Psoas muscle (tissue), 8 donors: Measurements from ENCODE around the gene WWOX. TPM values are rescaled to one million over a fixed set of nuclear protein-coding genes. Genes with fewer than 3 reads are reported as not detected.

Experiments
- ATAC-seq, 4 donors: fragments of 200-7000 bp; cut with Tn5 transposase; one replicate each; pipeline ENCODE4 v1.9.1; 2020; ENCODE audit warnings: moderate library complexity in 3 of 4, mild to moderate bottlenecking in 2 of 4
- DNase-seq, 2 donors: peaks; one replicate each; pipeline ENCODE4 v3.0.0-alpha.2; 2020
- H3K27ac ChIP-seq: fragments of 200-600 bp; one replicate; pipeline ENCODE4 v1.8.0; 2022
- H3K27me3 ChIP-seq, 3 donors: fragments of 200-600 bp in 1 of 3; one replicate each; pipeline versions ENCODE4 v1.6.1 to v1.8.0; 2013 to 2022; ENCODE audit warnings: low read length in 2 of 3, mild to moderate bottlenecking in 2 of 3, moderate library complexity in 1 of 3; ENCODE audit not compliant: insufficient read depth in 3 of 3
- H3K36me3 ChIP-seq, 2 donors: fragments of 200-600 bp in 1 of 2; one replicate each; pipeline versions ENCODE4 v1.6.1 to v1.8.0; 2013 to 2022; ENCODE audit warnings: low read depth in 1 of 2, mild to moderate bottlenecking in 1 of 2, moderate library complexity in 1 of 2; ENCODE audit not compliant: insufficient read depth in 1 of 2
- H3K4me1 ChIP-seq: fragments of 200-600 bp; one replicate; pipeline ENCODE4 v1.8.0; 2022
- H3K4me3 ChIP-seq: fragments of 200-600 bp; one replicate; pipeline ENCODE4 v1.8.0; 2022; ENCODE audit warnings: mild to moderate bottlenecking
- H3K9me3 ChIP-seq: fragments of 200-600 bp; one replicate; pipeline ENCODE4 v1.8.0; 2022
- WGBS, 3 donors: extraction: QIAGEN DNeasy Blood & Tissue Kit; methylation state at CpG; one replicate each; pipeline versions ENCODE4 v1.1.6 to v1.1.7; 2013; 5-methylcytosine and 5-hydroxymethylcytosine counted together
- intact Hi-C, 2 donors: fragments of 100-400 bp; cut with DNase I; formaldehyde crosslinking; loops; one replicate each; pipeline versions ENCODE4 v1.11.0 to v1.14.2; 2022
- polyA plus RNA-seq, 3 donors: library from polyadenylated mRNA; stranded (reverse); fragments of 200-250 nt; gene quantifications; one replicate each; pipeline ENCODE4 v1.2.3, GENCODE V29; 2013
- total RNA-seq, 4 donors: library from RNA; stranded (reverse); fragmentation: NEBNext Ultra II Directional in 2 of 4; extraction: Animal tissue kit (Norgen Biotek cat#: 25700) in 2 of 4; gene quantifications; one replicate each; pipeline versions ENCODE4 v1.2.1 to v1.2.4, GENCODE V29; 2021 to 2023
- TF ChIP-seq, protein P1 (sequence below): fragments of 200-600 bp; IDR thresholded peaks from one replicate; pipeline ENCODE4 v1.8.0; 2022; ENCODE audit warnings: antibody characterized with exemption
- donor health status: healthy with polysubstance abuse.
- donor health status: DM: no; HTN: no; CAD: no; lungs with moderate emphysema.
- donor health status: Bipolar disorder and iron deficiency.
- donor health status: healthy.
- donor health status: DM: yes; HTN: yes; CAD: no.
- donor health status: DM: no; HTN: no; CAD: no.
- donor health status: DM: no; HTN: no; CAD: no.
- donor health status: DM: yes; HTN: yes; CAD: no.

The WWOX gene
- total and polyA plus RNA-seq, 7 donors: 3.1 to 6.6 (median 5.0) TPM

DNA sequence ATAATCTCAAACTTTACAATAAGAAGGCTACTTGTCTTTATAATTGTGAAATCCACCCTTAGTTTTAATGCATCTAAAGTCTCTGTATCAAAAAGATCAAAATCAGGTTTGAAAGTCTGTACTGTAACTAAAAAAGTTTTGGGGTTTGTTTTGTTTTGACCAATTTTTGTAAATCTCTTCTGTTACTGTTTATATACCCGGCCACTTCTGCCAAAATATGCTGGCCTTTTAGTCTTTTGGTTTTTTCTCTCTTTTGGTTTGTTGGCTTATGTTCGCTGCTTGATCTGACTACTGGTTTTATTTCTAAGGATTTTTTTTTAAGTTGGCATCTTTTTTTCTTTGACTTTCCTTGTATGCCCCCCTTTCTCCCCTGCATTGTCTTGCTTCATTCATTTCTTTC is 845.9 kb downstream of the WWOX start:
- TF ChIP-seq, protein P1, sequence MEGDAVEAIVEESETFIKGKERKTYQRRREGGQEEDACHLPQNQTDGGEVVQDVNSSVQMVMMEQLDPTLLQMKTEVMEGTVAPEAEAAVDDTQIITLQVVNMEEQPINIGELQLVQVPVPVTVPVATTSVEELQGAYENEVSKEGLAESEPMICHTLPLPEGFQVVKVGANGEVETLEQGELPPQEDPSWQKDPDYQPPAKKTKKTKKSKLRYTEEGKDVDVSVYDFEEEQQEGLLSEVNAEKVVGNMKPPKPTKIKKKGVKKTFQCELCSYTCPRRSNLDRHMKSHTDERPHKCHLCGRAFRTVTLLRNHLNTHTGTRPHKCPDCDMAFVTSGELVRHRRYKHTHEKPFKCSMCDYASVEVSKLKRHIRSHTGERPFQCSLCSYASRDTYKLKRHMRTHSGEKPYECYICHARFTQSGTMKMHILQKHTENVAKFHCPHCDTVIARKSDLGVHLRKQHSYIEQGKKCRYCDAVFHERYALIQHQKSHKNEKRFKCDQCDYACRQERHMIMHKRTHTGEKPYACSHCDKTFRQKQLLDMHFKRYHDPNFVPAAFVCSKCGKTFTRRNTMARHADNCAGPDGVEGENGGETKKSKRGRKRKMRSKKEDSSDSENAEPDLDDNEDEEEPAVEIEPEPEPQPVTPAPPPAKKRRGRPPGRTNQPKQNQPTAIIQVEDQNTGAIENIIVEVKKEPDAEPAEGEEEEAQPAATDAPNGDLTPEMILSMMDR: no peak
- WGBS, 3 donors: 75 to 95% (median 79%) methylated on average over 2 of the region's 2 CpGs
- no peak overlapping the region for H3K4me3 ChIP-seq
- H3K36me3 ChIP-seq: no peaks in the 10 kb centered on the region
- no peaks in the 10 kb centered on the region for H3K4me1 ChIP-seq
- ATAC-seq: no peak
- H3K9me3 ChIP-seq: peaks cover 5% of the 10 kb centered on the region
- H3K27me3 ChIP-seq: no peaks in the 10 kb centered on the region
- H3K27ac ChIP-seq: no peak overlapping the region
- intact Hi-C loops: no loop called here
- no peak for DNase-seq

DNA sequence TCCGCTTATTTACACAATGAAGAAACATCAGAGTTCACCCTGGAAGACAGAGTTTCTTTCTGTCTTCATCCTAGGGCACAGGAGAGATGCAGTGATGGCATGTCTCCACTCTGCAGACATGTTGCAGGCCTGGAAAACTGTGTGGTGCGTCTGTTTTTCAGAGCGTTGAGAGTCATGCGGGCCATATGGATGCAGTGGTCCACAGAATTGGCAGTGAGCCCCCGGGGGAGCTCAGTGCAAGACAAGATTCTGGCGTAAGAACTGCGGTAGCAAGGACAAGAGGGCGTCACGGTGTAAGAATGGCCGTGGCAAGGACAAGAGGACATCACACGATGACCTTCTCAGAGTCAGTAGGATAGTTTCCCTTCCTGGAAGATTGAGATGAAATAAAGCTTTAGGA is 847.1 kb downstream of the WWOX start:
- Histone ChIP-seq H3K27me3 (no peaks in the 10 kb centered on the region), H3K4me1 (no peaks in the 10 kb centered on the region), H3K9me3 (peaks cover 5% of the 10 kb centered on the region), H3K27ac (no peak overlapping the region), H3K4me3 (no peak overlapping the region), H3K36me3 (no peaks in the 10 kb centered on the region)
- 89 to 92% (median 92%) methylated on average over 11 of the region's 11 CpGs for WGBS, 3 donors
- intact Hi-C loops: no loop called here
- DNase-seq (no peak), ATAC-seq (no peak)
- TF ChIP-seq, protein P1: no peak

DNA sequence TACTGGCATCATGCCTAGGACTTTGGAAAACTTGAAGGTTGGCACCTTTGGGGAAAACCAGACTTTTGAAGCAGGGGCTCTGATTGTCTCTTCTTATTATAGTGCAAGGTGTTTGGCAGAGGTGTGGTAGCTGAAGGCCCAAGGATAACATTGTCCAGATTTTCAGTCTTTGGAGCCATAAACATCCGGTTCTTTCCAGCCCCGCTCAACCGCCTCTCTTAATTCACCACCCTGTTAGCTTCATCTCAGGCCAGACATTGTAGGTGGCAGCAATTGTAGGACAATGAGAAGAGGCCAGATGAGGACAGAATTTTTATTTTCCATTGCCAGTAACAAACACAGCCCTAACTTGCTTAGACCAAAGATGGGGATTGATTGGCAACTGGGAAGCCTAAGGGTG is 851.3 kb downstream of the WWOX start:
- peaks cover 0 to 2% (median 0%) of the 10 kb centered on the region in 3 donors for H3K27me3 ChIP-seq
- intact Hi-C loops: no loop called here
- DNase-seq: no peak
- H3K9me3 ChIP-seq: peaks cover 5% of the 10 kb centered on the region
- H3K4me3 ChIP-seq: no peak overlapping the region
- no peak overlapping the region for H3K27ac ChIP-seq
- no peaks in the 10 kb centered on the region for H3K4me1 ChIP-seq
- ATAC-seq: no peak
- TF ChIP-seq, protein P1: no peak
- no peaks in the 10 kb centered on the region for H3K36me3 ChIP-seq
- WGBS, 3 donors: 50 to 63% (median 53%) methylated on average over 3 of the region's 3 CpGs

DNA sequence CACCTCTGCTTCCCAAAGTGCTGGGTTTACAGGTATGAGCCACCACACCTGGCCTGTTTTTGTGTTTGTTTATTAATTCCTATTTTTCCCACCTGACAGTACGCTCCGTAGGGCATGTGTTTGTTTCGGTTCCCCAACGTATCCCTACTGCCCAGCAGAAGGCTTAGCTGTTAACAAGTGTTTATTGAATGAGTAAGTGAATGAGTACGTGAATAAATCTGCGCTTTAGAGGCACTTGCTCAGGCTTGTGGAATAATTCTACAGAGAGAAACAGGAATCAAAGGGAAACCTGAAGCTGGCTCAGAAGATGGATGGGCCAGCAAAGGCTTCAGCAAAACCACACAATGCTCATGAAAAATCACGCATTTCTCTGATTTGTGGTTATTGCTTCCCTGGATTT is 853.2 kb downstream of the WWOX start:
- TF ChIP-seq, protein P1: no peak
- DNase-seq (no peak), ATAC-seq (no peak)
- peaks cover 5% of the 10 kb centered on the region for H3K9me3 ChIP-seq
- H3K36me3 ChIP-seq: no peaks in the 10 kb centered on the region
- H3K27me3 ChIP-seq: peaks cover 0 to 2% (median 0%) of the 10 kb centered on the region in 3 donors
- WGBS, 3 donors: 97% methylated on average over 7 of the region's 7 CpGs
- intact Hi-C loops: no loop called here
- H3K4me3 ChIP-seq: no peak overlapping the region
- H3K27ac ChIP-seq: no peak overlapping the region
- H3K4me1 ChIP-seq: peaks cover 4% of the 10 kb centered on the region

DNA sequence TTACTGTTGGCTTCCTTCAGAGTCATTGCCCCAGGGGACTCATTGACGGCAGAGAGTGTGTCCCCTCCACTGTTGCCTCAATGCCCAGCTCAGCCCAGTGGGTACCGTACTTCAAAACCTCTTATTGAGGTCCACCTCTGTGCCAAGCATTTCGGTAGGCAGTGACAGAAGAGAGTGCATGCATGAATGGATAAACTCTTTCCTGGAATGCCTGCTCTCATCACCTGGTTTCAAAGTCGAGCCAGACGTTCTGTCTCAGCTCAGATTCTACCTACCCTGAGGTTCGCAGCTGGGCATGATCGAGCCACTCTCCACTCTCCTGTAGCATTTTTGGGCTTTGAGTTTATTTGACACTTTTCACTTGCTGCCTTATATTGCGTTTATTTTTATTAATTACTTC is 854.1 kb downstream of the WWOX start:
- ATAC-seq (no peak), DNase-seq (no peak)
- TF ChIP-seq, protein P1: no peak
- peaks cover 0 to 2% (median 0%) of the 10 kb centered on the region in 3 donors for H3K27me3 ChIP-seq
- H3K4me3 ChIP-seq: no peak overlapping the region
- H3K4me1 ChIP-seq: peaks cover 5% of the 10 kb centered on the region
- intact Hi-C loops: no loop called here
- WGBS, 3 donors: 89 to 91% (median 90%) methylated on average over 8 of the region's 8 CpGs
- H3K27ac ChIP-seq: no peak overlapping the region
- peaks cover 5% of the 10 kb centered on the region for H3K9me3 ChIP-seq
- no peaks in the 10 kb centered on the region for H3K36me3 ChIP-seq
